GM23248 (cell line): ENCODE measurements around the gene GPS2. TPM values are rescaled to one million over a fixed set of nuclear protein-coding genes. Genes with fewer than 3 reads are reported as not detected.
A peak's percentile ranks its signal among the peaks of the same experiment; 100 is the strongest.

Experiments used
- DNase-seq: peaks from one replicate; pipeline ENCODE4 v3.0.0-alpha.2; 2015
- H2AFZ ChIP-seq: fragments of 200-600 bp; sonication (generic); 2 replicates; pipeline ENCODE4 v1.6.1; 2016; ENCODE audit warnings: antibody characterized with exemption
- H3F3A ChIP-seq: fragments of 200-600 bp; sonication (generic); 2 replicates; pipeline ENCODE4 v1.6.1; 2016; ENCODE audit warnings: mild to moderate bottlenecking, antibody characterized with exemption, mixed run types; ENCODE audit not compliant: insufficient read depth
- H3K27ac ChIP-seq: fragments of 200-600 bp; sonication (generic); 2 replicates; pipeline ENCODE4 v1.5.1; 2016; ENCODE audit warnings: mild to moderate bottlenecking
- H3K27me3 ChIP-seq: fragments of 200-600 bp; sonication (generic); replicated peaks from 2 replicates; pipeline ENCODE4 v1.6.1; 2016; ENCODE audit warnings: mild to moderate bottlenecking; ENCODE audit not compliant: insufficient read depth
- H3K36me3 ChIP-seq: fragments of 200-600 bp; sonication (generic); 2 replicates; pipeline ENCODE4 v1.6.1; 2016; ENCODE audit warnings: low read depth, mild to moderate bottlenecking
- H3K4me1 ChIP-seq: fragments of 200-600 bp; sonication (generic); 2 replicates; pipeline ENCODE4 v1.6.1; 2016; ENCODE audit warnings: mild to moderate bottlenecking; ENCODE audit not compliant: insufficient read depth
- H3K4me2 ChIP-seq: fragments of 200-600 bp; sonication (generic); one replicate; pipeline ENCODE4 v1.6.1; 2016; ENCODE audit warnings: mild to moderate bottlenecking; ENCODE audit not compliant: unreplicated experiment
- H3K4me3 ChIP-seq: fragments of 200-600 bp; sonication (generic); 2 replicates; pipeline ENCODE4 v1.5.1; 2016; ENCODE audit warnings: mild to moderate bottlenecking
- H3K79me2 ChIP-seq: fragments of 200-600 bp; sonication (generic); 2 replicates; pipeline ENCODE4 v1.6.1; 2016; ENCODE audit warnings: mild to moderate bottlenecking; ENCODE audit not compliant: insufficient read depth
- H3K9ac ChIP-seq: fragments of 200-600 bp; sonication (generic); 2 replicates; pipeline ENCODE4 v1.6.1; 2016; ENCODE audit warnings: mild to moderate bottlenecking
- H3K9me2 ChIP-seq: fragments of 200-600 bp; sonication (generic); 2 replicates; pipeline ENCODE4 v1.6.1; 2016; ENCODE audit warnings: mixed run types, mild to moderate bottlenecking, moderate library complexity; ENCODE audit not compliant: insufficient read depth
- H3K9me3 ChIP-seq: fragments of 200-600 bp; sonication (generic); one replicate; pipeline ENCODE4 v1.6.1; 2017; ENCODE audit warnings: low read depth
- H4K20me1 ChIP-seq: fragments of 200-600 bp; sonication (generic); 2 replicates; pipeline ENCODE4 v1.6.0; 2016; ENCODE audit not compliant: insufficient read depth
- EZH2 ChIP-seq: fragments of 200-600 bp; sonication (generic); IDR thresholded peaks from 2 replicates; pipeline ENCODE4 v1.6.1; 2018; ENCODE audit warnings: antibody characterized with exemption, mild to moderate bottlenecking; ENCODE audit not compliant: insufficient read depth, poor library complexity, severe bottlenecking
- EZH2phosphoT487 ChIP-seq: fragments of 200-600 bp; sonication (generic); IDR thresholded peaks from 2 replicates; pipeline ENCODE4 v1.6.1; 2018; ENCODE audit warnings: antibody characterized with exemption, moderate library complexity, mild to moderate bottlenecking, low read depth; ENCODE audit not compliant: insufficient read depth
- WGBS, 2 experiments: methylation state at CpG; one replicate each; pipeline ENCODE4 v1.1.6; 2015 to 2017; ENCODE audit warnings: low lambda C conversion rate in 2 of 2, low coverage in 1 of 2; ENCODE audit errors: missing lambda C conversion rate in 2 of 2; 5-methylcytosine and 5-hydroxymethylcytosine counted together
- in situ Hi-C: fragments of 300-500 bp; cut with MboI; formaldehyde crosslinking; loops from 2 replicates; pipeline ENCODE4 v1.15.0; 2020
- polyA plus RNA-seq: library from polyadenylated mRNA; unstranded; fragments of >200 nt; fragmentation: Nextera tagmentation; extraction: Ambion mirVana; gene quantifications from 2 replicates; pipeline ENCODE4 v1.2.1, GENCODE V29; 2016
- total RNA-seq: library from RNA; depleted of rRNA; stranded (reverse); fragments of >200 nt; shearing (Covaris generic); gene quantifications from 2 replicates; pipeline ENCODE4 v1.2.3, GENCODE V29; 2014

The GPS2 gene
- total and polyA plus RNA-seq, 2 experiments from 2014 or later, result 50.1 to 53.8 TPM

DNA sequence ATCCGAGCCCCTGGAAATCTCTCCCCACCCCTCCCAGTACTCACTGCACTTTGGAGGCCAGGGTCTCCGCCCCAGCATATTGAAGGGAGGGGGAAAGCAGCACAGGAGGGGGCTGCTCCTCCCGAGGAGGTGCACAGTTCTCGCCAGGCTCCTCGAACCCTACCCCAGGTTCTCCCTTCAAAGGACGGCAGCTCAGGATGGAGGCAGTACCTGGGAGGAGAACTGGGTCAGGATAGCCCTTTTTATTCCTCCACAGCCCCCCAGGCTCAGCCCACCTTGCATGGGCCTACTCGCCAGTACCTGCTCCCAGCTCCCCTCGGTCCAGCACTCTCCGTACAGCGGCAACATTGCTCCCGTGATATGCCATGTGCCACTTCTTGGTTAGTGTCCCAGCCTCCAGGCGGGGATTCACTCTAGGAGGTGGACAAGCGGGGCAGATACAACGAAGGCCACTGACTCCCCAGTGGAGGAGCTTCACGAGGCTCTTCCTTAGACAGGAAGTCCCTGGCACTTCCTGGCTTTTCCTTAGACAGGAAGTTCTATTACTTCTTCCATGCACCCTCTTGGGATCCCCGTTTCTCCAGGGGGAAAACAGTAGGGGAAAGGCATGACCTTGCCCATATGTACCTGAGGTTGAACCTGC lies 2.1 kb upstream of the GPS2 start:
- Histone ChIP-seq H3F3A (peaks cover 25% of the 10 kb centered on the region), H3K9ac (no peak overlapping the region), H3K27ac (no peak overlapping the region), H3K79me2 (peaks cover 25% of the 10 kb centered on the region), H3K36me3 (peaks cover 14% of the 10 kb centered on the region; the same call in 1 of the 2 replicates), H3K9me3 (no peaks in the 10 kb centered on the region), H3K9me2 (no peaks in the 10 kb centered on the region), H2AFZ (no peak overlapping the region), H3K27me3 (no peaks in the 10 kb centered on the region), H4K20me1 (peaks cover 3% of the 10 kb centered on the region; the same call in 1 of the 2 replicates), H3K4me2 (no peak overlapping the region), H3K4me3 (no peak overlapping the region), H3K4me1 (peaks cover 22% of the 10 kb centered on the region)
- WGBS, 2 experiments, result 83 to 87% methylated on average over 16 of the region's 16 CpGs
- TF ChIP-seq EZH2phosphoT487, result no peak
- TF ChIP-seq EZH2, result no peak
- in situ Hi-C loops, result no loop called here
- DNase-seq, result no peak

DNA sequence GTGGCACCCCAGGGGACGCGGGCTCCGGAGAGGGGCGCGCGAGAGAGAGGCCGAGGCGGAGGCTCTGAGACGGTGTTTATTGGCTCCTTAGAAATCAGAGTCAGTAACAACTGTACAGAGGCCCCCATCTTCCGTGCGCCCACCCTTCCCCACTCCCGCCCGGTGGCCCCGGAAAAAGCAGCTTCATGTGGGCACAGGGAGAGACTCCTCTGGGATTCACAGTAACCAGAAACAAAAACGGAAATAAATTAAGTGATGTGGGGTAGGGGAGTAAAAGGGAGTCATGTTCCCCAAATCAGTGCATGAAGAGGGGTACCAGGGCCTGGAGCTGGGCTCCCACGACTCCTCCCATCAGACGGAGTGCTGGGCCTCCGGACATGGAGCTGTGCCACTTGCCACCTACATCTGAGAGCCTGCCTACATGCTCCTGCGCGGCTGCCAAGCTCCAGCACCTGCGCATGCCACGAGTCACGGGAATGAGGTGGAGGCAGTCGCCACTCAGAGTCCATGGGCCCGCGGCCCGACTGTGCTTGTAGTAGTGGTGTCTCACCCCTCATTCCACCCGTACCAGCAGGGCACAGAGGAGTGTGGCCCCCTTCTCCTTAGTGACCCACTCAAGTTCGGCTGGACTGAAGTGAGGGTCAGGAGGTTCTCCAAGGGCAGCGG lies 543 bp upstream of the GPS2 start:
- H3K4me3 ChIP-seq, result peak overlapping the region; percentile 98
- H3K4me2 ChIP-seq, result peak overlapping the region; percentile 93
- H2AFZ ChIP-seq, result peak overlapping the region; percentile 80
- peaks cover 27% of the 10 kb centered on the region for H3K36me3 ChIP-seq
- H4K20me1 ChIP-seq, result peaks cover 6% of the 10 kb centered on the region
- no peak for DNase-seq
- H3K9me3 ChIP-seq, result no peaks in the 10 kb centered on the region
- H3F3A ChIP-seq, result peaks cover 38% of the 10 kb centered on the region
- H3K79me2 ChIP-seq, result peaks cover 41% of the 10 kb centered on the region
- peaks cover 30% of the 10 kb centered on the region for H3K4me1 ChIP-seq
- no peaks in the 10 kb centered on the region for H3K9me2 ChIP-seq
- peak overlapping the region; percentile 67 for H3K27ac ChIP-seq
- in situ Hi-C loops, result no loop called here
- peak overlapping the region; percentile 81 for H3K9ac ChIP-seq
- no peaks in the 10 kb centered on the region for H3K27me3 ChIP-seq
- TF ChIP-seq EZH2phosphoT487 (no peak), EZH2 (no peak)
- WGBS, 2 experiments, result 36 to 47% methylated on average over 24 to 29 of the region's 30 CpGs

DNA sequence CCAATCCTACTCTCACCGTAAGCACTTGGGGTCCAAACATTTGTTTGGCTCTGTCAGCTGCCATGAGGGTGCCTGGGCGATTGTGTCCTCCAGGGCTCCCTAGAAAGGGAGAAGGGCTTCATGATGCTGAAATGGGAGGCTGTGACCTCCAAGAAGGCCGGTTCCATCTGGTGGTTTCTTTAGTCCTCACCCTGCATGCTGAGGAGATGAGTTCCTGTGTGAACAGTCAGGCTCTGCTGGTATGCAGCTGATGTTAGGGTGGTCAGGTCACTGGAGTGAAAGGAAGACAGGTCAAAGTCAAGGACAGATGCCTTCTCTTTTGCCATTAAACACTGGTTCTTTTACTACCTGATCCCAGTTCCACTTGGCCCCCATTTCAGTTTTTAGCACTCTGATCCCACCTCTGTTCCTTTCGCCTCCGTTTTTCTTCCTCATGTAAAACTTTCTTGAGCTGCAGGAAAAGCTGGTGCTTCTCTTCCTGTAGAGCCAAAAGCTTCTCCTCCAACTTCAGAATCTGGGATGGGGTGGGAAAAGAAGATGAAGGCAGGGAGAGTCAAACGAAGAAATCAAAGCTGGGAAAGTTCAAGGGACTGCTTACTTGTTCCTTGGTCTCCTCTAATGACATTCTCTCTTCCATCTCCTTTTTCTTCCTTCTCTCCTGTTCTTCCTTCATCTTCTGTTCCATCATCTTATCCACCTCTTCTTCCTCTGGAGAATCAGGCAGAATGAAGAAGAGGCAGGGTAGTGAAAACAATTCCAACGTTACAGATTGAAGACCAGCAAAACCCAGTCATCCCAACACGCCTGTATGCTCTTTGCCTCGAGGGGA lies 1.1 kb downstream of the GPS2 start:
- no peaks in the 10 kb centered on the region for H3K9me2 ChIP-seq
- H3K9me3 ChIP-seq, result no peaks in the 10 kb centered on the region
- peaks cover 45% of the 10 kb centered on the region for H3K4me1 ChIP-seq
- H3K4me2 ChIP-seq, result peak overlapping the region; percentile 93
- H3K4me3 ChIP-seq, result peak overlapping the region; percentile 98
- H3F3A ChIP-seq, result peaks cover 54% of the 10 kb centered on the region
- peaks cover 57% of the 10 kb centered on the region for H3K79me2 ChIP-seq
- TF ChIP-seq EZH2phosphoT487, result no peak
- no peak for TF ChIP-seq EZH2
- H4K20me1 ChIP-seq, result peaks cover 21% of the 10 kb centered on the region
- no peak overlapping the region for H2AFZ ChIP-seq
- H3K9ac ChIP-seq, result peak overlapping the region; percentile 81
- peaks cover 42% of the 10 kb centered on the region for H3K36me3 ChIP-seq
- H3K27me3 ChIP-seq, result no peaks in the 10 kb centered on the region
- 40 to 43% methylated on average over 9 of the region's 9 CpGs for WGBS, 2 experiments
- peak overlapping the region; percentile 67 for H3K27ac ChIP-seq
- in situ Hi-C loops, result no loop called here
- peak; percentile 61 for DNase-seq

DNA sequence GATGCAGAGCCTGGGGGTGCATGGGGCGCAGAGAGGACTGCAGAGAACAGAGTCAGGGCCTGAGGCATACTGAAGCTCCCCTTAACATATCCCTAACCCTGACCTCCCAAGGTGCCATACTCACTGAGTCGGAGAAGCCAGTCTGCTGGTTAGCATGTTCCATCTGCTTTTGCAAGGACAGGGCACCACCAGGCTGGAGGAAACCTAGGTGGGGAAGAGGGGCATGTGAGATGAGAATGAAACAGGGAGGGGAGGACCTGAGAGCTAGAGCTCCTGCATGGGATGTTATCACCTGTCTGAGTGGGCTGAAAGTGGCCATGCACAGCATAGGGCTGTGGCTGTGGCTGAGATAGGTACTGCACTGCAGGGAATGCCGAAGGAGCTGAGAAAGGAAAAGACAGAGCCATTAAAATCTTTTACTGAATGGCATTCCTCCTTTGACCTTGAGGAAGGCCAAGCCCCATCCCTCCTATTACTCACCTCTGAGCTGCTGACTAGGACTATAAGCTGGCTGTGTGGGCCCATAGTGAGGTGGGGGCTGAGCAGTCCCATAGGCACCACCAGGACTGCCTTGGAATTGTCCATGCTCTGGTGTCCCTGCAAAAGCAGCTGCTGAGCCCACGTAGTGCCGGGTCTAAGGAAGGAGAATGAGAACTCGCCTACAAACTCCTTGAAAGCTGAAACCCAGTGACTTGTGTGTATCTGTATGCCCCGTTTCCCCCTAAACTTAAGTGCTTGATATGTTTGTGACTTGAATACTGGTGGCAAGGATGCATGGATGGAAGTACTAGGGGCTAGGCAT lies 1.9 kb downstream of the GPS2 start:
- Histone ChIP-seq H3K9ac (peak overlapping the region; percentile 81; the same call in 1 of the 2 replicates), H3K27ac (peak overlapping the region; percentile 67), H4K20me1 (peaks cover 22% of the 10 kb centered on the region), H3K9me2 (no peaks in the 10 kb centered on the region), H2AFZ (no peak overlapping the region), H3F3A (peaks cover 61% of the 10 kb centered on the region), H3K79me2 (peaks cover 65% of the 10 kb centered on the region), H3K36me3 (peaks cover 42% of the 10 kb centered on the region), H3K4me3 (no peak overlapping the region), H3K9me3 (no peaks in the 10 kb centered on the region), H3K4me1 (peaks cover 45% of the 10 kb centered on the region), H3K4me2 (peak overlapping the region; percentile 93), H3K27me3 (no peaks in the 10 kb centered on the region)
- WGBS, 2 experiments, result 95 to 99% methylated on average over 7 of the region's 7 CpGs
- TF ChIP-seq EZH2phosphoT487, result no peak
- no peak for TF ChIP-seq EZH2
- peak; percentile 38 for DNase-seq
- in situ Hi-C loops, result no loop called here
